Neural progenitor cell (in vitro differentiated cells): ENCODE data around the gene SAMD4A. TPM values are rescaled to one million over a fixed set of nuclear protein-coding genes. Genes with fewer than 3 reads are reported as not detected.

Experiments
- DNase-seq: peaks from one replicate; pipeline ENCODE4 v3.0.0-alpha.2; 2016; ENCODE audit warnings: low spot score
- H2AFZ ChIP-seq: fragments of 200-600 bp; sonication (generic); replicated peaks from 2 replicates; pipeline ENCODE4 v1.6.1; 2016; ENCODE audit warnings: antibody characterized with exemption
- H3F3A ChIP-seq: fragments of 200-600 bp; sonication (generic); 2 replicates; pipeline ENCODE4 v1.6.1; 2016; ENCODE audit warnings: antibody characterized with exemption, low read depth
- H3K27ac ChIP-seq: fragments of 200-600 bp; sonication (generic); 2 replicates; pipeline ENCODE4 v1.5.1; 2016; ENCODE audit warnings: mild to moderate bottlenecking
- H3K27me3 ChIP-seq: fragments of 200-600 bp; sonication (generic); 2 replicates; pipeline ENCODE4 v1.6.1; 2016; ENCODE audit warnings: mild to moderate bottlenecking, moderate library complexity
- H3K36me3 ChIP-seq: fragments of 200-600 bp; sonication (generic); 2 replicates; pipeline ENCODE4 v1.5.1; 2016
- H3K4me1 ChIP-seq: fragments of 200-600 bp; sonication (generic); 2 replicates; pipeline ENCODE4 v1.6.1; 2016; ENCODE audit warnings: mixed run types
- H3K4me2 ChIP-seq: fragments of 200-600 bp; sonication (generic); 2 replicates; pipeline ENCODE4 v1.6.1; 2016
- H3K4me3 ChIP-seq: fragments of 200-600 bp; sonication (generic); 2 replicates; pipeline ENCODE4 v1.5.1; 2016
- H3K79me2 ChIP-seq: fragments of 200-600 bp; sonication (generic); 2 replicates; pipeline ENCODE4 v1.6.1; 2016; ENCODE audit warnings: low read depth
- H3K9ac ChIP-seq: fragments of 200-600 bp; sonication (generic); 2 replicates; pipeline ENCODE4 v1.6.1; 2016
- H3K9me3 ChIP-seq: fragments of 200-600 bp; sonication (generic); 2 replicates; pipeline ENCODE4 v1.5.1; 2016; ENCODE audit warnings: low read depth
- H4K20me1 ChIP-seq: fragments of 200-600 bp; sonication (generic); 2 replicates; pipeline ENCODE4 v1.6.1; 2016; ENCODE audit warnings: low read depth
- H3K27ac Mint-ChIP-seq: 3 replicates; pipeline ENCODE4 v1.8.0; 2021; ENCODE audit warnings: mixed read lengths
- H3K27me3 Mint-ChIP-seq: 2 replicates; pipeline ENCODE4 v1.8.0; 2022; ENCODE audit warnings: low read depth, mild to moderate bottlenecking, inconsistent platforms, moderate library complexity, mixed read lengths; ENCODE audit not compliant: insufficient read depth
- H3K36me3 Mint-ChIP-seq: 3 replicates; pipeline ENCODE4 v1.8.0; 2021; ENCODE audit warnings: mixed read lengths
- H3K4me1 Mint-ChIP-seq: 3 replicates; pipeline ENCODE4 v1.8.0; 2021; ENCODE audit warnings: mixed read lengths
- H3K4me3 Mint-ChIP-seq: 3 replicates; pipeline ENCODE4 v1.8.0; 2021; ENCODE audit warnings: mild to moderate bottlenecking, moderate library complexity, mixed read lengths
- H3K9me3 Mint-ChIP-seq: 3 replicates; pipeline ENCODE4 v1.8.0; 2020; ENCODE audit warnings: mixed read lengths
- EZH2 ChIP-seq: fragments of 200-600 bp; sonication (generic); IDR thresholded peaks from 2 replicates; pipeline ENCODE4 v1.6.1; 2017; ENCODE audit warnings: antibody characterized with exemption, mild to moderate bottlenecking, moderate library complexity
- EZH2phosphoT487 ChIP-seq: fragments of 200-600 bp; sonication (generic); IDR thresholded peaks from 2 replicates; pipeline ENCODE4 v1.6.1; 2017; ENCODE audit warnings: antibody characterized with exemption
- total RNA-seq: library from RNA; depleted of rRNA; stranded (reverse); fragments of >200 nt; gene quantifications from 2 replicates; pipeline ENCODE4 v1.2.3, GENCODE V29; 2015; ENCODE audit warnings: low replicate concordance
- TF ChIP-seq, protein P1 (sequence below): fragments of 200-600 bp; sonication (generic); IDR thresholded peaks from 2 replicates; pipeline ENCODE4 v1.5.1; 2017; ENCODE audit warnings: antibody characterized with exemption, mild to moderate bottlenecking

Gene SAMD4A
- total RNA-seq, 1 donor from 2014 or later = 4.3 TPM

DNA sequence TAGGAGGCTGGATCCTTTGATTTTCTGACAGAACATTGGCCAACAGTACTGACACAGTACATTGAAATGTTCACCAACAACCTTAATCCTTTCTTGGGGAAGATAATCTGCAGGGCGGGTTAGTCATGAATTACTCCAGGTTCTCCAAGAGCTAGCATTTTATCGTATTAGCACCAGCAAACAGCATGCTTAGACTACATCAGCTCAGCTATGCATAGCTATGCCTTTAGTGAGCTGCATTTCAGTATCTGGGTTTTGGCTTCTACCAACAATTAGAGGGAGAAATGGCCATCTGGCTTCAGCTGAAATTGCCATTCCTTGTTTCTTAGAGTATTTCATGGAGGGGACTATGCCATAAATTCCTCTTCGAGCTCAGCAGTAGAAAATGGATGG lies 33.8 kb downstream of the SAMD4A start:
- H3K27ac ChIP-seq = no peak overlapping the region

DNA sequence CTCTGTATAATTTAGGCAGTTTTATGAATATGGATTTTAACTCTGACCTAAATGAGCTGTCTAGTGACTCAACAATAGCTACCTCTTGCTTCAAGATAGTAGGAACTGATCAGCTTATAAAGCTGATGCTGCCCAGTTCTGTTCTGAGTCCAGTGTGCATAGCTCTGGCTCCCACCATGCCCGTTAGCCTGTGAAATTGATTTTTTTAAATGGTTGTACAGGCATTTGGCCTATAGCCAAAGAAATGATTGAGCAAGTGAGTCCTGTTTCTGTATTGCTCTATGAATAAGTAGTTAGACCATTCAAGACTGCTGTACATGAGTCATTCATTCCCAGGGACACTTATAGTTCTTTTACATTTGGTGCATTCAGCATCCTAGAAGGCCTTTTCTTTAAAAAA lies 36.4 kb downstream of the SAMD4A start:
- H3K9me3 ChIP-seq = no peaks in the 10 kb centered on the region
- no peaks in the 10 kb centered on the region for H3K27me3 ChIP-seq
- H3K79me2 ChIP-seq = no peaks in the 10 kb centered on the region
- H3K9ac ChIP-seq = no peak overlapping the region
- Mint-ChIP-seq H3K27me3 (no peaks in the 10 kb centered on the region), H3K9me3 (no peaks in the 10 kb centered on the region), H3K27ac (no peak overlapping the region), H3K4me1 (peaks cover 14% of the 10 kb centered on the region), H3K4me3 (no peak overlapping the region), H3K36me3 (peaks cover 4% of the 10 kb centered on the region)
- no peak overlapping the region for H3K4me3 ChIP-seq
- no peak overlapping the region for H2AFZ ChIP-seq
- no peaks in the 10 kb centered on the region for H3F3A ChIP-seq
- H3K36me3 ChIP-seq = no peaks in the 10 kb centered on the region
- TF ChIP-seq EZH2phosphoT487 = no peak
- TF ChIP-seq, protein P1, sequence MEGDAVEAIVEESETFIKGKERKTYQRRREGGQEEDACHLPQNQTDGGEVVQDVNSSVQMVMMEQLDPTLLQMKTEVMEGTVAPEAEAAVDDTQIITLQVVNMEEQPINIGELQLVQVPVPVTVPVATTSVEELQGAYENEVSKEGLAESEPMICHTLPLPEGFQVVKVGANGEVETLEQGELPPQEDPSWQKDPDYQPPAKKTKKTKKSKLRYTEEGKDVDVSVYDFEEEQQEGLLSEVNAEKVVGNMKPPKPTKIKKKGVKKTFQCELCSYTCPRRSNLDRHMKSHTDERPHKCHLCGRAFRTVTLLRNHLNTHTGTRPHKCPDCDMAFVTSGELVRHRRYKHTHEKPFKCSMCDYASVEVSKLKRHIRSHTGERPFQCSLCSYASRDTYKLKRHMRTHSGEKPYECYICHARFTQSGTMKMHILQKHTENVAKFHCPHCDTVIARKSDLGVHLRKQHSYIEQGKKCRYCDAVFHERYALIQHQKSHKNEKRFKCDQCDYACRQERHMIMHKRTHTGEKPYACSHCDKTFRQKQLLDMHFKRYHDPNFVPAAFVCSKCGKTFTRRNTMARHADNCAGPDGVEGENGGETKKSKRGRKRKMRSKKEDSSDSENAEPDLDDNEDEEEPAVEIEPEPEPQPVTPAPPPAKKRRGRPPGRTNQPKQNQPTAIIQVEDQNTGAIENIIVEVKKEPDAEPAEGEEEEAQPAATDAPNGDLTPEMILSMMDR = no peak
- TF ChIP-seq EZH2 = no peak
- DNase-seq = no peak
- H4K20me1 ChIP-seq = no peaks in the 10 kb centered on the region
- H3K4me2 ChIP-seq = no peak overlapping the region
- no peaks in the 10 kb centered on the region for H3K4me1 ChIP-seq
- H3K27ac ChIP-seq = no peak overlapping the region

More for the DNA sequence above, 33.8 kb downstream of the SAMD4A start:
- H3F3A ChIP-seq = no peaks in the 10 kb centered on the region
- no peak overlapping the region for H3K4me2 ChIP-seq
- peaks cover 4% of the 10 kb centered on the region for H3K36me3 Mint-ChIP-seq
- H4K20me1 ChIP-seq = no peaks in the 10 kb centered on the region
- H3K27me3 ChIP-seq = no peaks in the 10 kb centered on the region
- no peaks in the 10 kb centered on the region for H3K36me3 ChIP-seq
- H2AFZ ChIP-seq = no peak overlapping the region
- no peaks in the 10 kb centered on the region for H3K27me3 Mint-ChIP-seq
- no peak for TF ChIP-seq EZH2phosphoT487
- no peaks in the 10 kb centered on the region for H3K4me1 ChIP-seq
- H3K4me3 Mint-ChIP-seq = no peak overlapping the region
- no peak overlapping the region for H3K27ac Mint-ChIP-seq
- H3K4me3 ChIP-seq = no peak overlapping the region
- no peak for DNase-seq
- H3K9ac ChIP-seq = no peak overlapping the region
- H3K4me1 Mint-ChIP-seq = peaks cover 10% of the 10 kb centered on the region
- H3K9me3 ChIP-seq = no peaks in the 10 kb centered on the region
- H3K9me3 Mint-ChIP-seq = peaks cover 2% of the 10 kb centered on the region
- H3K79me2 ChIP-seq = no peaks in the 10 kb centered on the region

DNA sequence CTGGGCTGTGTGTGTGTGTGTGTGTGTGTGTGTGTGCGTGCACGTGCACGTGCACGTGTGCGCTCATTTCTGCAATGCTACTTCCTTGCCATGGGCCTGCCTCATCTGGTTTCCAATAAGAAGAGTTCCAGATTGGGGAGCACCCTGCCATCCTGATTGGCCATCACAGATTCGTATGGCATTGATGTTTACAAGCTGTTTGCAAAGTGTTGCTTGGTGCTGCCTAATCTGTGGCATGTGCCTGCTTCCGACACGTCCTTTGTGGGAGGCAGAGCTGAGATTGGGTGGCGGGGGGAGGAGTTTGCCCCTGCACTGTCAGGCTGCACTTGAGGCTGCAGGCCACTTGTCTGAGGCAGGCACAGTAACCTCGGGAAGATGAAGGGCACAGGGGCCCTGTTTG lies 39.2 kb downstream of the SAMD4A start:
- Mint-ChIP-seq H3K27me3 (no peaks in the 10 kb centered on the region), H3K36me3 (peaks cover 9% of the 10 kb centered on the region), H3K9me3 (peaks cover 3% of the 10 kb centered on the region), H3K4me3 (no peak overlapping the region), H3K27ac (no peak overlapping the region), H3K4me1 (peaks cover 8% of the 10 kb centered on the region)
- Histone ChIP-seq H2AFZ (no peak overlapping the region), H3K4me1 (no peaks in the 10 kb centered on the region), H4K20me1 (no peaks in the 10 kb centered on the region), H3K36me3 (no peaks in the 10 kb centered on the region), H3K9me3 (no peaks in the 10 kb centered on the region), H3K27ac (no peak overlapping the region), H3K79me2 (no peaks in the 10 kb centered on the region), H3F3A (no peaks in the 10 kb centered on the region), H3K9ac (no peak overlapping the region), H3K4me3 (no peak overlapping the region), H3K4me2 (no peak overlapping the region), H3K27me3 (no peaks in the 10 kb centered on the region)
- DNase-seq = peak; percentile 7
- TF ChIP-seq, protein P1 = no peak
- TF ChIP-seq EZH2phosphoT487 (no peak), EZH2 (no peak)

DNA sequence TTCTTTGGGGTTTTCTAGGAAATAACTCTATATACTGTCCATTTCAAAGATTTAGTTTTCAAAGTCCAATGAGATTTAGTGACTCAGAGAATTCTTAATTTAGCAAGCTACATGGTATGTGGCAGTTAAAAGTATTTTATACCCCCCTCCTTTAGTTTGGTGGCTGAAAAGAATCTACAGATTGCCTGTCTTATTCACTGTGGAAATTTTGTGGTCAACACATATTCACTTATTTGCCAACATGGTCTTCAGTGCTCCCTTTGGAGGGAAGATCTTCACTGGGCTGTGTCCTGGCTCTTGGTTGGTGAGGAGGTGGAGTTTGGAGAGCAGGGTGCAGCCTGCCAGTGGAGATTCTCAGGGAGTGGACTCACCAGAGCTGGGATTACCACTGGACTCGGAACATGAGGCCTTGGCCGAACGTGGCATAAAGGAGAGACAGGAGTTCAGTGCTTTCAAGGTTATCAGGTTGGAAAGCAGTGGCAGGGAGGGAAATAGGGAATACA lies 39.8 kb downstream of the SAMD4A start:
- H3K4me3 ChIP-seq = no peak overlapping the region
- H3K4me2 ChIP-seq = no peak overlapping the region
- Mint-ChIP-seq H3K27ac (no peak overlapping the region), H3K9me3 (peaks cover 3% of the 10 kb centered on the region), H3K4me1 (peaks cover 9% of the 10 kb centered on the region), H3K4me3 (no peak overlapping the region), H3K27me3 (no peaks in the 10 kb centered on the region), H3K36me3 (peaks cover 9% of the 10 kb centered on the region)
- H3K36me3 ChIP-seq = no peaks in the 10 kb centered on the region
- no peaks in the 10 kb centered on the region for H3F3A ChIP-seq
- H4K20me1 ChIP-seq = no peaks in the 10 kb centered on the region
- no peak overlapping the region for H3K27ac ChIP-seq
- no peaks in the 10 kb centered on the region for H3K27me3 ChIP-seq
- H3K9ac ChIP-seq = no peak overlapping the region
- H3K79me2 ChIP-seq = no peaks in the 10 kb centered on the region
- no peak for DNase-seq
- H2AFZ ChIP-seq = no peak overlapping the region
- no peaks in the 10 kb centered on the region for H3K4me1 ChIP-seq
- TF ChIP-seq, protein P1 = no peak
- TF ChIP-seq EZH2phosphoT487 = no peak
- no peak for TF ChIP-seq EZH2
- H3K9me3 ChIP-seq = no peaks in the 10 kb centered on the region
